Pancreas (tissue), 10 donors: Measurements from ENCODE around the gene PTOV1. TPM values are rescaled to one million over a fixed set of nuclear protein-coding genes. Genes with fewer than 3 reads are reported as not detected.

Experiments
- ATAC-seq, 4 donors: fragments of 200-7000 bp; cut with Tn5 transposase; one replicate each; pipeline versions ENCODE4 v1.8.0 to v1.9.1; 2020; ENCODE audit warnings: mild to moderate bottlenecking in 4 of 4, moderate library complexity in 4 of 4
- DNase-seq, 6 donors: peaks; one replicate each; pipeline ENCODE4 v3.0.0-alpha.2; 2020
- FAIRE-seq: peaks from 2 replicates; lab custom pipeline; 2012; peaks lifted over from hg19 to GRCh38; lab: Jason Lieb, UNC
- H3K27ac ChIP-seq, 4 donors: fragments of 200-600 bp; sonication (generic); 1 replicate in 3 of 4; 2 replicates in 1 of 4; pipeline versions ENCODE4 v1.5.0 to v1.8.0; 2020
- H3K27me3 ChIP-seq, 4 donors: fragments of 200-600 bp; one replicate each; pipeline ENCODE4 v1.8.0; 2021
- H3K36me3 ChIP-seq, 3 donors: fragments of 200-600 bp; sonication (generic) in 1 of 3; one replicate each; pipeline versions ENCODE4 v1.5.0 to v1.8.0; 2020 to 2021
- H3K4me1 ChIP-seq, 3 donors: fragments of 200-600 bp; one replicate each; pipeline ENCODE4 v1.8.0; 2021
- H3K4me3 ChIP-seq, 4 donors: fragments of 200-600 bp; sonication (generic) in 2 of 4; one replicate each; pipeline versions ENCODE4 v1.5.0 to v1.8.0; 2020 to 2021
- H3K9me3 ChIP-seq, 4 donors: fragments of 200-600 bp; one replicate each; pipeline ENCODE4 v1.8.0; 2021
- CTCF ChIP-seq, 4 donors: fragments of 200-600 bp; sonication (generic) in 3 of 4; IDR thresholded peaks; one replicate each; pipeline versions ENCODE4 v1.5.0 to v1.8.0; 2021; ENCODE audit warnings: antibody characterized with exemption in 4 of 4
- WGBS, 2 donors: extraction: QIAGEN DNeasy Blood & Tissue Kit; methylation state at CpG; one replicate each; pipeline ENCODE4 v1.1.7; 2013; 5-methylcytosine and 5-hydroxymethylcytosine counted together
- intact Hi-C, 3 donors: fragments of 100-400 bp; cut with DNase I; formaldehyde crosslinking; loops; one replicate each; pipeline versions ENCODE4 v1.11.1 to v1.14.2; 2022
- polyA plus RNA-seq, 2 donors: library from polyadenylated mRNA; stranded (reverse); fragments of 200-250 nt; gene quantifications; one replicate each; pipeline ENCODE4 v1.2.3, GENCODE V29; 2013
- total RNA-seq, 6 donors: library from RNA; stranded (reverse); fragmentation: NEBNext Ultra II Directional in 4 of 6; extraction: Animal tissue kit (Norgen Biotek cat#: 25700) in 4 of 6; gene quantifications; one replicate each; pipeline versions ENCODE4 v1.2.1 to v1.2.4, GENCODE V29; 2021 to 2023
- donor health status: healthy with polysubstance abuse.
- donor health status: DM: no; HTN: no; CAD: no; lungs with moderate emphysema.
- donor health status: DM: no; HTN: no; CAD: no.
- donor health status: control.
- donor health status: control.
- donor health status: Bipolar disorder and iron deficiency.
- donor health status: DM: yes; HTN: yes; CAD: no.
- donor health status: DM: no; HTN: no; CAD: no.
- donor health status: DM: no; HTN: no; CAD: no.
- donor health status: DM: yes; HTN: yes; CAD: no.

Gene PTOV1
- total and polyA plus RNA-seq, 8 donors: 48.8 to 191 (median 76.0) TPM

DNA sequence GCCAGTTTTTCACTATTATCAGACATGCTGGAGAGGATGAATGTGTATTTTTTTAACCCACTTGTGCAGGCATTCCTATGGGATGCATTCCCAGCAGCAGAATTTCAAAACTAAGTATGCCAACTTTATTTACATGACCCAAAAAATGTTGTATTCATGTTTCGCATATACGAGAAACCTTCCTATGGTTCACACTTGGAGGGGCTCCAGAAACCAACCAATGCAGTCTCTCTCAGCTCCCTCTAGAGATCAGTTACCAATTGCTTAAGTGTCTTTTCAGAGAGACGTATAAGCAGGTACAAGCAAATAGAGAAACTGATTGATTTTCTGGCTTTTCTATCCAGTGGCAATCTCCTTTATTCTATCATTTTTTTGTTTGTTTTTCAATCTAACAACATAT is 5.5 kb upstream of the PTOV1 start:
- no peak for TF ChIP-seq CTCF (IDR thresholded peaks at IDR 0.05)
- Histone ChIP-seq H3K9me3 (no peaks in the 10 kb centered on the region), H3K4me3 (no peak overlapping the region), H3K4me1 (peaks cover 0 to 6% (median 0%) of the 10 kb centered on the region in 3 donors), H3K36me3 (peaks cover 0 to 7% (median 0%) of the 10 kb centered on the region in 3 donors), H3K27ac (no peak overlapping the region), H3K27me3 (no peaks in the 10 kb centered on the region)
- FAIRE-seq (no peak), ATAC-seq (no peak), DNase-seq (no peak)
- 40 to 48% methylated on average over 3 of the region's 3 CpGs for WGBS, 2 donors
- intact Hi-C loops: no loop called here

DNA sequence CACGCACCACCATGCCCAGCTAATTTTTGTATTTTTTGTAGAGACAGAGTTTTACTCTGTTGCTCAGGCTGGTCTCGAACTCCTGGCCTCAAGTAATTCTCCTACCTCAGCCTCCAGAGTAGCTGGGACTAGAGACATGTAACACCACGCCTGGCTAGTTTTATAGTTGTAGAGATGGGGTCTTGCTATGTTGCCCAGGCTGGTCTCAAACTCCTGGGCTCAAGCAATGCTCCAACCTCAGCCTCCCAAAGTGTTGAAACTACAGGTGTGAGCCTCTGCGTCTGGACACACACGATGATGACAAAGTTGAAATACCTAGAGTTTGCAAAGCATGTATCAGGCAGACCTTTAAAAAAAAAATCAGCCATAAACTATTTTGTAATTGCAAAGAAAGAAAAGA is 4.6 kb upstream of the PTOV1 start:
- Histone ChIP-seq H3K27me3 (no peaks in the 10 kb centered on the region), H3K9me3 (no peaks in the 10 kb centered on the region), H3K36me3 (no peaks in the 10 kb centered on the region), H3K4me3 (no peak overlapping the region), H3K4me1 (peaks cover 0 to 6% (median 0%) of the 10 kb centered on the region in 3 donors), H3K27ac (no peak overlapping the region)
- FAIRE-seq (no peak), DNase-seq (no peak), ATAC-seq (no peak)
- TF ChIP-seq CTCF (IDR thresholded peaks at IDR 0.05): no peak
- intact Hi-C loops: no loop called here
- 67 to 84% methylated on average over 5 of the region's 5 CpGs for WGBS, 2 donors

DNA sequence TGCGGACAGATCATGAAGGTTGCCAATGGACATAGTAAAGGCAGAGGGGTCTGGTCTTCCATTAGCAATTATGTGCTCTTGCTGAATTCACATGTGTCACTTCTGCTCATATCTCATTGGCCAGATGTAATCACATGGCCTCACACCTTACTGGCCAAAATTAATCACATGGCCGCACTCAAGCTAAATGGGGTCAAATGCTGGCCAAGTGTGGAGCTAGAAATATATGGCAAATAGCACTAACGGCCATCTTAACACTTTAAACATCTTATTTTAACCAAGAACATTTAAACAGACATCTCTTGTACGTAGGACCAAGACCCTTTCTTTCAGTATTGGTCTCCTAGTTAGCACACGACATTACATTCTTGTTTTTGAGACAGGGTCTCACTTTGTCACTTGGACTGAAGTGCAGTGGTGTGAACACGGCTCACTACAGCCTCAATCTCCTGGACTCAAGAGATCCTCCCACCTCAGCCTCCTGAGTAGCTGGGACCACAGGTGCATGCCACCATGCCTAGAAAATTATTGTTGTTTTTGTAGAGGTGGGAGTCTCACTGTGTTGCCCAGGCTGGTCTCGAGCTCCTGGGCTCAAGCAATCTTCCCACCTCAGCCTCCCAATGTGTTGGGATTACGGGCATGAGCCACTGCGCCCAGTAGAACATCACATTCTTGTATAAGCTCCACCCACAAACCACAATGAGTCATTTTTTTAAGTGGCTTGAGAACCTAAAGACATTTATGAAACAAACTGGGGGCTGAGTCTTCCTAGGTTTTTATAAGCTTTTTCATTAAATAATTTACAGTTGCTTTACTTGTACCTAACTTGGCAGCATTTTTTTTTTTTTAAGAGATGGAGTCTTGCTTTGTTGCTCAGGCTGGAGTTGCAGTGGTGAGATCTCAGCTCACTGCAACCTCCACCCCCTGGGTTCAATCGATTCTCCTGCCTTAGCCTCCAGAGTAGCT is 2.9 kb upstream of the PTOV1 start:
- DNase-seq: no peak
- no peak overlapping the region for H3K4me3 ChIP-seq
- H3K9me3 ChIP-seq: no peaks in the 10 kb centered on the region
- 94% methylated on average over 10 of the region's 10 CpGs for whole genome bisulfite sequencing, 2 donors
- FAIRE-seq: no peak
- H3K27me3 ChIP-seq: no peaks in the 10 kb centered on the region
- no peak for TF ChIP-seq CTCF (IDR thresholded peaks at IDR 0.05)
- no peaks in the 10 kb centered on the region for H3K36me3 ChIP-seq
- H3K4me1 ChIP-seq: peaks cover 0 to 9% (median 0%) of the 10 kb centered on the region in 3 donors
- no peak overlapping the region for H3K27ac ChIP-seq
- intact Hi-C loops: no loop called here
- ATAC-seq: no peak

DNA sequence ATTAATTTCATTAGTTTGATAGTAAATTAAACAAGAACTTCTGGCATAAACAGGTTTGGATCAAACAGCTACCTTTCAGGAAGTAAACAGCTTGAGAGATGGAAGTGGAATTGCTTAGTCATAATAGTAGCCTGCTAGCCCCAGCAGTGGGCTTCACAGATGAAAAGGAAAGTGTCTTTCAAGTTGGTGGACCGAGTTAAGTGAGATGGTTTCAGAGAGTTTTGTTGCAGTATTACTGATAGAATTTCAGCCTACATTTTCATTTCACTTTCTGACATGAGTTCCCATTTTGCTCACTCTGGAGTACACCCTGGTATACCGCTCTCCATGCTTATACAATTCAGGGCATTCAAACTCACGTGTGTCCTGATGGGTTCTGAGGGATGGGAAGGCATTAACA is 2.0 kb upstream of the PTOV1 start:
- intact Hi-C loops: no loop called here
- Histone ChIP-seq H3K27ac (no peak overlapping the region), H3K4me1 (peaks cover 0 to 9% (median 0%) of the 10 kb centered on the region in 3 donors), H3K4me3 (no peak overlapping the region), H3K27me3 (no peaks in the 10 kb centered on the region), H3K36me3 (no peaks in the 10 kb centered on the region), H3K9me3 (no peaks in the 10 kb centered on the region)
- ATAC-seq (no peak), DNase-seq (no peak), FAIRE-seq (no peak)
- no peak for TF ChIP-seq CTCF (IDR thresholded peaks at IDR 0.05)
- 92 to 95% methylated on average over 3 of the region's 3 CpGs for WGBS, 2 donors
